ENCODE measurements around the gene ZNF462.

The ZNF462 gene

DNA sequence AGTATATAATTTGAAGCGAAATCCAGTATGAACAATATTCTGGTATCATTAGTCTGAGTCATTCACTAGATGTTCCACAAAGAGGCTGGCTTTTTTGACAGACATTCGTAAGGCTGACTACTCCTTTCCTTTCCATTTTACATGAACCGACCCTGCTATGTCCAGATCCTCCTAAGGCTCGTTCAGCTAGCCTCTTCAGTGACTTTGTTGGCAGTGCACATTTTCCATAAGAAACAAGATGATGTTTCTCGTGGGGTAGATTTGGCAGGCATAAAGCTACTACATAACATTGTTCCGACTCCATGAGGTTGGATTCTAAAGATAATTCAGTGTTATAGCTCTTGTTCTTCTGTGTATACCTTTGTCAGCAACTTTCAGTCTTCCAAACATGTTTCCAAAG, 49.0 kb downstream of the ZNF462 start:
- TF ChIP-seq, protein P1, sequence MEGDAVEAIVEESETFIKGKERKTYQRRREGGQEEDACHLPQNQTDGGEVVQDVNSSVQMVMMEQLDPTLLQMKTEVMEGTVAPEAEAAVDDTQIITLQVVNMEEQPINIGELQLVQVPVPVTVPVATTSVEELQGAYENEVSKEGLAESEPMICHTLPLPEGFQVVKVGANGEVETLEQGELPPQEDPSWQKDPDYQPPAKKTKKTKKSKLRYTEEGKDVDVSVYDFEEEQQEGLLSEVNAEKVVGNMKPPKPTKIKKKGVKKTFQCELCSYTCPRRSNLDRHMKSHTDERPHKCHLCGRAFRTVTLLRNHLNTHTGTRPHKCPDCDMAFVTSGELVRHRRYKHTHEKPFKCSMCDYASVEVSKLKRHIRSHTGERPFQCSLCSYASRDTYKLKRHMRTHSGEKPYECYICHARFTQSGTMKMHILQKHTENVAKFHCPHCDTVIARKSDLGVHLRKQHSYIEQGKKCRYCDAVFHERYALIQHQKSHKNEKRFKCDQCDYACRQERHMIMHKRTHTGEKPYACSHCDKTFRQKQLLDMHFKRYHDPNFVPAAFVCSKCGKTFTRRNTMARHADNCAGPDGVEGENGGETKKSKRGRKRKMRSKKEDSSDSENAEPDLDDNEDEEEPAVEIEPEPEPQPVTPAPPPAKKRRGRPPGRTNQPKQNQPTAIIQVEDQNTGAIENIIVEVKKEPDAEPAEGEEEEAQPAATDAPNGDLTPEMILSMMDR (IDR thresholded peaks at IDR 0.05; ENCODE audit: low read length, missing control alignments) = no peak
- DNase-seq (ENCODE audit: low read depth) = no peak
- no peak overlapping the region for H3K4me3 ChIP-seq (replicated peaks; ENCODE audit: low read depth, low read length)

DNA sequence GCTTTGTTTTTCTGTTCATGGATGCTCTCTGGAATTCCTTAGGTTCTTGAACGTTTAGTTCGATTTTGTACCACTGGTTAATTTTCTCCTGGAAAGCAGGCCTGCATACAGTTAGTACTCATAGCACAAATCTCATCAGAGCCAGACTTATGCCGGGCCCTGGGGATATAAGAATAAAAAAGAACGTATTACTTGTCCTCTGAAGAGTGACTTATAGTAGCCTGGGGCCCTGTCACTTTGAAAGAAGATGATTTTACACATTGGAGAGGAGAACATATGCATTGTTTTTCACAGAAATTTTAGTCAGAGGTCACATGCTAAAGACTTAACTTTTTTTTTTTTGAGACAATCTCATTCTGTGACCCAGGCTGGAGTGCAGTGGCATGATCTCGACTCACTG, 50.3 kb downstream of the ZNF462 start:
- no peak for DNase-seq (ENCODE audit: low read depth)
- H3K4me3 ChIP-seq (replicated peaks; ENCODE audit: low read depth, low read length) = no peak overlapping the region
- TF ChIP-seq, protein P1 (IDR thresholded peaks at IDR 0.05; ENCODE audit: low read length, missing control alignments) = no peak

DNA sequence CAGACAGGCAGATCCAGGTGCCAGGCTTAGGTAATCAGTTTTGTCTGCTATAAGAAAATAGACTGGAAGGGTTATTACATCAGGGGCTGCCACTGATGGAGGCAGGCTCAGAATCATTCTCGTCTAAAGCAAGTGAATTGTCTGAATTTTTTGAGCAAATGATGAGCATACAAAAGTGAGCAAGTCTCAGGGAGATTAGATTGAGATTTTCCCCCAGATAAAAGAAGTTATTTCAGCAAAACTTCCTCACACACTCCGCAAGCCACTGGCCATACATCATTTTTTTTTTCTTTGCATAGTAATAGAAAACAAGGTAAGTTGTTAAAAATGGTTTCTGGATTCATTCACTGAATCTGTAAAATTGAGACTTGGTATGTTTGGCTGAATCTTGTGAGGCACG, 52.9 kb downstream of the ZNF462 start:
- TF ChIP-seq, protein P1 (IDR thresholded peaks at IDR 0.05; ENCODE audit: low read length, missing control alignments) = no peak
- no peak for DNase-seq (ENCODE audit: low read depth)
- no peak overlapping the region for H3K4me3 ChIP-seq (replicated peaks; ENCODE audit: low read depth, low read length)

DNA sequence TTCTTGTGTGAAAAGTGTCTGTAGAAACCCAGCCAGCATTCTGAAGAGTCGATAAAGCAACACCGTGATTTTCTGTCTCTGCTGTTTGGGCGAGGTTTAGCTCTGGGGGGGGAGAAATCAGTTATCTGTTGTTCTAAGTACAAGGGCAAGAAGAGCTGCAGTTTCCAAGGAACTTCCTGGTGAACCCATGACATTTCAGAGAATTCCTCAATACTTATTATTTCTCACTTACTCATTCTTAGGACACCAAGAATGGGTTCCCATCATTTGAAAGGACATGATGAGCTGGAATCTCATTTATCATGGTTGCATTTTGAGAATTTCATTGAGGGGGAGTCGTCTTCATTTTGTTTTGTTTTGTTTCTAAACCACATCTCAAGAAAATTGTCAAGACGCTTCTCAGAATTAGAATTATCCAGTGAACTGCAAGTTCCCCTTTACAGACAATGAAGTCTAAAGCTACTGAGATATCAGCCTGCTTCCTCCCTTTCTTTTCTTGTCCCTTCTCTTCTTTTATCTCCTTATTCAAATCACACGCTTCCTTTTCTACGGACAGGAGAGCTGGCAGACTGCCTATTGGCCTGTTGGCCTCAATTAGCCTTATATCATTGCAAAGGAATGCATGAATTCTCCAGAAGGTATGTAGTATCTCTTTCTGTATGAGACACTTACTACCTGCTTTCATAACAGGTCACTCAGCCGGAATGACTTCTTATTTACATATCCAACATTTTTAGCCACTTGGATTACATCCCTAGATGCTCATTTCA, 53.7 kb downstream of the ZNF462 start:
- TF ChIP-seq, protein P1 (IDR thresholded peaks at IDR 0.05; ENCODE audit: low read length, missing control alignments) = no peak
- H3K4me3 ChIP-seq (replicated peaks; ENCODE audit: low read depth, low read length) = no peak overlapping the region
- peak; percentile 90 for DNase-seq (ENCODE audit: low read depth)

DNA sequence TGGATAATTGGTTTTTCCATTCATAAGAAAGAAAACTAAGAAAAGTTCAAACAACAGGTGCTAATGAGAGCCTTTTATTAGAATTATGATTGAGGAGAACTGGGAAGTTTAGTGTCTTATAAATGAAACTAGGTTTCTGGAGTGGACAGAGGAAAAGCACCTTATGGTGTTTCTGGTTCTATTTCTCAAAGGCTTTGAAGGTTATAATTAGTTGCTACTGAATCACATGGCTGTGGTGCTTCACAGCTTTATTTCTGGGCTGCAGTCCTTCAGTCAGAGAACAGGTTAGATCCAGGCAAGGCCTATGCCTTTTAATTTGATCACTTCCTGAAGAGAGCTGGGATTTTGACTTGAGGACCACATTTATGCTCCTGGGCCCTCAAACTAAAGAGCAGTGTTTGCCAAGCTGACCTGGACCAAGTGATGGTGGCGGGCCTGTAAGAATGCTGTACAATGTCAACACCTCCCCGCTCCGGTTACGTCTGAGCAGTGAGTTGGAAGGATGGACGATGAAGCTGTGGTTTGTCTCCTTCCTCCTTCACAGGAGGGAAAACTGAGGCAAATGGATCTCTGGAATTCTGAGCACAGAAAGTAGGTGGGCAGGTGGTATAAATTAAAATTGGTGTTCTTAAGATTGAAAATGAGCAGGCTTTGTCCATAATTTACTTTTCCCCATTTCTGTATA, 56.0 kb downstream of the ZNF462 start:
- TF ChIP-seq, protein P1 (IDR thresholded peaks at IDR 0.05; ENCODE audit: low read length, missing control alignments) = no peak
- H3K4me3 ChIP-seq (replicated peaks; ENCODE audit: low read depth, low read length) = no peak overlapping the region
- DNase-seq (ENCODE audit: low read depth) = no peak

DNA sequence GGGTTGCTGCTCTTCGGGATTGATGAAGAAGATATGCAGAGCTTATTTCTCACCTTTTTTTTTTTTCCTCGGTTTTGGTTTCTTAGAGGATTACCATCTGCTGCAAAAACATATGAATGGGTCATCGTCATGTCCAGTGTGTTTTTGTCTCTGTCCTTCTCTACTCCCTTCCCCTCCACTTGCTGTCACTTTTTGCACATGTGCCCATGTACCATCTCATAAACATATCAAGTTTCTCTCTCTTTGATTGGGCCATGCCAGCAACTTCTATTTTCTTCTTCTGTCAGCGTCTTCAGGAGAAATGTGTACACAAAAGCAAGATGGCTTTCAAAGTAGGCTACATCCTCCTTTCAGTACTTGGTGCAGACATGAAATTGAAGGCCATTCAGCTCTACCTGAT, 57.1 kb downstream of the ZNF462 start:
- TF ChIP-seq, protein P1 (IDR thresholded peaks at IDR 0.05; ENCODE audit: low read length, missing control alignments) = no peak
- DNase-seq (ENCODE audit: low read depth) = no peak
- H3K4me3 ChIP-seq (replicated peaks; ENCODE audit: low read depth, low read length) = no peak overlapping the region
